ENCODE results near the gene NASP.

Gene NASP, protein sequence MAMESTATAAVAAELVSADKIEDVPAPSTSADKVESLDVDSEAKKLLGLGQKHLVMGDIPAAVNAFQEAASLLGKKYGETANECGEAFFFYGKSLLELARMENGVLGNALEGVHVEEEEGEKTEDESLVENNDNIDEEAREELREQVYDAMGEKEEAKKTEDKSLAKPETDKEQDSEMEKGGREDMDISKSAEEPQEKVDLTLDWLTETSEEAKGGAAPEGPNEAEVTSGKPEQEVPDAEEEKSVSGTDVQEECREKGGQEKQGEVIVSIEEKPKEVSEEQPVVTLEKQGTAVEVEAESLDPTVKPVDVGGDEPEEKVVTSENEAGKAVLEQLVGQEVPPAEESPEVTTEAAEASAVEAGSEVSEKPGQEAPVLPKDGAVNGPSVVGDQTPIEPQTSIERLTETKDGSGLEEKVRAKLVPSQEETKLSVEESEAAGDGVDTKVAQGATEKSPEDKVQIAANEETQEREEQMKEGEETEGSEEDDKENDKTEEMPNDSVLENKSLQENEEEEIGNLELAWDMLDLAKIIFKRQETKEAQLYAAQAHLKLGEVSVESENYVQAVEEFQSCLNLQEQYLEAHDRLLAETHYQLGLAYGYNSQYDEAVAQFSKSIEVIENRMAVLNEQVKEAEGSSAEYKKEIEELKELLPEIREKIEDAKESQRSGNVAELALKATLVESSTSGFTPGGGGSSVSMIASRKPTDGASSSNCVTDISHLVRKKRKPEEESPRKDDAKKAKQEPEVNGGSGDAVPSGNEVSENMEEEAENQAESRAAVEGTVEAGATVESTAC

DNA sequence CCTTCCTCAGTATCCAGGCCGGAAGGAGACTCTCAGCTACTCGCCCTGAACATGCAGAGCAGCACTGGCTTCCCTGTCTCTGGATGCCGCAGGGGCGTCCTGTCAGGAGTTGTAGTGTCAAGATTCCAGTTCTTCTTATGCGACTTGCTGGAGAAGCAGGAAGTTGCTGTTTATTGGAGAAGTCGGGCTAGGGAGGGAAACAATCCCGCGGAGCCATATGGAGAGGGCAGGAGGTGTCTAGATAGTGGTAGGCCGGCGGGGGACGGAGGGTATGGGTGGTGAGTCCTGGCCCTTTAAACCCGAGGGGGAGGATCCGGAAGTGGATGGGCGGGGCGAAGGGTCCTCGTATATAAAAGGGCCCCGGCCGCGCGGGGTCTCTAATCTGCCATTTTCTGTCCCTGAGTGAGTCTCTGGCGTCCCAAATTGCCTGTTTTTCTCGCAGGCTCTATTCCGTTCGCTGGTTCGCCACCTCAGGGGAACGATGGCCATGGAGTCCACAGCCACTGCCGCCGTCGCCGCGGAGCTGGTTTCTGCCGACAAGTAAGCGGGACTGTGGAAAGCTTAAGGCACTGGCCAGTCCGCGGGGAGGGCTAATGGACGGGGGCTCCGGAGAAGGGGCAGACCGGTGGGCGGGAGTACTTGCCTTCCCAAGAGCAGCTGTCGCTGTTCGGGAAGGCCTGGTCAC lies at the start of gene NASP:
TSS of gene NASP (plus strand) at position 376 of the 685 bp plus-strand sequence. CDS start at position 482, 106 bp downstream.
- DNase-seq, result peak; percentile 83 to 98 (median 91)
- intact Hi-C loops (cut with DNase I), result loop anchor here (1.0 kb wide), 1 partner anchor 102 kb away; the partner anchor contains the start of gene GPBP1L1

DNA sequence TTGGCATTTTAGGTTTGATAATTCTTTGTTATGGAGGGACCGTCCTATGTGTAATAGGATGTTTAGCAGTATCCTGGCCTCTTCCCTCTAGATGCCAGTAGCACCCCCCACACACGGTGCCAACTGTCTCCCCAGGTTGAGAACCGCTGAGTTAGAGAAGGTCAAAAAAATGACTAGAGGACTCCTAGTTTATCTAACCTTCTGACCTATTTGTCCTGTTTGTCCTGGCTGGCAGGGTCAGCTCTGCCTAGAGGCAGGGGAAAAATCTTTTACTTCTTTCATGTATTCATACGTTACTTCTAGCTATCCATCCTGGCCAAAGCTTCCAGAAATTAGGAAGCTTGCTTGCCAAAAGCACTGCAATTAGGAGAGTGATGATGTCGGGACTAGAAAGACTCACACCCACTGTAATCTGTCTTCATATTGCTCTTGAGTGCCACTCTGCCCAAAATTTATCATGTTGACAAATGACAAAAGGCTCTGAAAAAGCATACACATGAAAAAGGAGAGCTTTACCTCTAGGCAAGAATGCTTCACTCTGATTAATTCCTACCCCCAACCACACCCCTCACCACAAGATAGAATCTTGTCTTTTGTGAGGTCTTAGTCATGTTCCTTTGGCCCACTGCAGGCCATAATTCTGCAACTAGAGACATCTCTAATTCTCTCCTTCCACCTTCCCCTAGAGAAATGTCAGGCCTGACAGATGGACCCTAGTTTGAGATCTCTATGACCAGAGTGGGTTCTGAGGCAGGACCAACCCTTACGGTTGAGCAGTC lies 47.7 kb upstream of the NASP start:
- DNase-seq, result no peak
- intact Hi-C loops (cut with DNase I), result no loop called here

- DNase-seq, result no peak
Measured at GRCh38 chr1:45536886-45537285, 47.0 kb upstream of the NASP start.

GRCh38 chr1:45541193-45541592 lies 42.6 kb upstream of the NASP start:
- no peak for DNase-seq
- intact Hi-C loops (cut with DNase I), result no loop called here

More at GRCh38 chr1:45536886-45537285, 47.0 kb upstream of the NASP start:
- intact Hi-C loops (cut with DNase I), result no loop called here

DNA sequence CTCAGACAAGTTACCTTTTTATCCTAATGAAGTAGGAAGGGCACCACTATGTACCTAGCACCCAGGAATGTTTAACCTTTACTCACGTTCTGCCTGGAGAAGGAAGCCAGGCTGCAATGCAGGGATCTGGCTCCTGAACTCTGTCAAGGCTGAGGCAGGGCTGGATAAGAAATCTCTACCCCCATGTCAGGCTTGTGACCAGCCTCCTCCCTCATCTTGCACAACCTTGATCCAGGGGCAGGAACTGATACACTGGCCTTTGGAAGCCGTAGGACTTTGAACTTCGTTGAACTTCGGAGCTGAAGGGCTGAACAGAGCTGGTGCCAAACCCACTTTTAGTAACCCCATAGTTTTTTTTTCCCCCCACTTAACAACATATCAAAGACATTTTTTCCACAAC lies 41.2 kb upstream of the NASP start:
- DNase-seq, result peak in 1 of 10 donors; percentile 12

GRCh38 chr1:45543581-45544417 lies 40.0 kb upstream of the NASP start:
- peak in 6 of 10 donors; percentile 15 to 87 (median 31) for DNase-seq
- intact Hi-C loops (cut with DNase I), result no loop called here

More for the DNA sequence above, 41.2 kb upstream of the NASP start:
- intact Hi-C loops (cut with DNase I), result no loop called here

- intact Hi-C loops (cut with DNase I), result no loop called here
- DNase-seq, result no peak
Measured at GRCh38 chr1:45544530-45544929, 39.3 kb upstream of the NASP start.

- peak in 2 of 10 donors; percentile 9 to 38 for DNase-seq
Measured at GRCh38 chr1:45545019-45545493, 38.8 kb upstream of the NASP start.

GRCh38 chr1:45545553-45546310 lies 38.1 kb upstream of the NASP start:
- no peak for DNase-seq
- intact Hi-C loops (cut with DNase I), result no loop called here

More at GRCh38 chr1:45545019-45545493, 38.8 kb upstream of the NASP start:
- intact Hi-C loops (cut with DNase I), result no loop called here

DNA sequence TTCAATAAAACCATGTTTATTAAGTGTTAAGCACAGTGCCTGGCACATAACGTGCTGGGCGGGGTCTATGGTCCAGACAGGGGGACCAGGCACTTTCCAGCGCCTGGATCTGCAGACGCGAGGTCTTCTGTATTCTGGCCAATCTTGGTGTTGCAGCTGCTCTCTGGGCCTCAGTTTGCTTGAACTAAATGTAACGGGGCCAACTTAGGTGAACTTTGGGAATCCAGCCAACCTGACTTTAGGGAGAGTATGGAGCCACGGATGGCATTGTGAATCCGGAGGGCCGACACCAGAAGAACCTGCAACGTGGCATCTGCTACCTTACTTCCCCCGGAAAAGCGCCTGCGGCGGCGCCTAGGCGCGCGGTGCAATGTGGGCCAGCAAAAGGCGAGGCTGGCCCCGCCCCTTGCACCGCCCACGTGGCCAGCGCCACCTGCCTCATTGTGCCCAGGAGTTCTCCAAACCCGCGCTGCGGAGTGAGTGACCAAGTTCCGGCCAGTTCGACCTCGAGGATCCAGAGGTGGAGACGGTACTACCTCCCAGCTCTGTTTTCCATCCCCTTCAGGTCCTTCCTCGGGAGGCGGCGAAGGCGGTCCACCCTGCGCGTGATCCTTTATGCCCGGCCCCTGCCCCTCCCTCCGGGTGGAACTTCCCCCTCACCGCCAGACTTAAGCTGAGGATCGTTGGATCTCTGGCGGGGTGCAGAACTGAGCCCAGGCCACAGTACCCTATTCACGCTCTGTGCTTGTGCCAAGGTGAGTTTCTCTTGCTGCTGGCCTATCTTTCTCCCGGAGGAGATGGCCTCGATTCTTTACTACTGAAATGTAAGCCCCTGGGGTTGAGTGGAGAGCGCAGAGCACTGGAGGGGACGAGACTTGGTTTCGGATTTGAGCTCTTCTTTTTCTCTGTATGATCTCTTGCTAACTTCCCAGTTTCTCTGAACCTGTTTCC lies 33.2 kb upstream of the NASP start, which contains the start of gene AKR1A1:
TSS of gene AKR1A1 (plus strand) at position 426 of the 951 bp plus-strand sequence. CDS start 10,969 bp downstream, outside the sequence.
- intact Hi-C loops (cut with DNase I), result loop anchor here (2.0 kb wide), 2 partner anchors 30 to 52 kb away; partner anchors contain the start of gene PRDX1
- peak; percentile 77 to 98 (median 86) for DNase-seq

DNA sequence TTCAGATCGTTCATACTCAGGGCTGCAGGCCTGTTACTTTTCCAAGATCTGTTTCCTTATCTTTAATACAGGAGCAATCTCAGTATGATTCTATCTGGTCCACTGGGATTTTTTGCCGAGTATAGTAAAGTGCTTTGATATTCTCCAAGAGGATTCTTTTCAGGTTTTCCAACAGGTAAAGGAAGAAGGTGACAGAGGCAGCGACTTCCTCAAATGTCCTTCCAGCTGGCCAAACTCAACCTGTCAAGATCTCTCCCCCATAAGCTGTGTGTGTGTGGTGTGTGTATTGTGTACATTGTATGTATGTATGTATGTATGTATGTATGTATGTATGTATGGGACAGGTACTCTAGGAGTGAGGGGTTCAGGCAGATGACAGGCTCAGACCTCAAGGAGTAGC lies 32.2 kb upstream of the NASP start:
- intact Hi-C loops (cut with DNase I), result loop anchor here (2.0 kb wide), 2 partner anchors 31 to 53 kb away; partner anchors contain the start of gene PRDX1
- DNase-seq, result no peak

DNA sequence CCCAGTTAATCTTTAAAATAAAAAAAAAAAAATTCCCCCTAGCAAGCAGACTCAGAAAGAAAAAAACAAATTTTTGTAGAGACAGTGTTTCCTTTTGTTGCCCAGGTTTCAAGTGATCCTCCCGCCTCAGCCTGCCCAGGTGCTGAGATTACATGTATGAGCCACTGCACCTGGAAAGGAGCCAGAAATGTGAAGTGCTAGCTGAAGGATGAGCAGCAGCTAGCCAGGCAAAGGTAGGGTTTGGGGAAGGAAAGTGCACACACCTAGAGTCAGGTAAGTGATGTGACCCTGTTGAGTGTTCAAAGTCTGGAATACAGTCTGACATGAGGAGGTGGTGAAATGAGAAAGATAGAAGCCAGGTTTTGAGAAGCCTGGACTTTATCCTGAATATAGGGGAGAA lies 31.5 kb upstream of the NASP start:
- DNase-seq, result peak in 1 of 10 donors; percentile 1
- intact Hi-C loops (cut with DNase I), result no loop called here

DNA sequence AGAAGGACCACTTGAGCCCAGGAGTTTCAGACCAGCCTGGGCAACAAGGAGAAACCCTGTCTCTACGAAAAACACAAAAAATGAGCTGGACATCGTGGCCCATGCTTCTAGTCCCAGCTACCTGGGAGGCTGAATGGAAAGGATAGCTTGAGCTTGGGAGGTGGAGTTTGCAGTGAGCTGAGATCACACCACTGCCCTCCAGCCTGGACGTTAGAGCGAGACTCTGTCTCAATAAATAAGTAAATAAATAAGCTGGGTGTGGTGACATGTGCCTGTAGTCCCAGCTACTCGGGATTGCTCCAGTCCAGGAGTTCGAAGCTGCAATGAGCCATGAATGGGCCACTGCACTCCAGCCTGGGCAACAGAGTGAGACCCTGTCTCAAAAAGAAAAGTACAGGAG lies 29.6 kb upstream of the NASP start:
- intact Hi-C loops (cut with DNase I), result no loop called here
- DNase-seq, result no peak

DNA sequence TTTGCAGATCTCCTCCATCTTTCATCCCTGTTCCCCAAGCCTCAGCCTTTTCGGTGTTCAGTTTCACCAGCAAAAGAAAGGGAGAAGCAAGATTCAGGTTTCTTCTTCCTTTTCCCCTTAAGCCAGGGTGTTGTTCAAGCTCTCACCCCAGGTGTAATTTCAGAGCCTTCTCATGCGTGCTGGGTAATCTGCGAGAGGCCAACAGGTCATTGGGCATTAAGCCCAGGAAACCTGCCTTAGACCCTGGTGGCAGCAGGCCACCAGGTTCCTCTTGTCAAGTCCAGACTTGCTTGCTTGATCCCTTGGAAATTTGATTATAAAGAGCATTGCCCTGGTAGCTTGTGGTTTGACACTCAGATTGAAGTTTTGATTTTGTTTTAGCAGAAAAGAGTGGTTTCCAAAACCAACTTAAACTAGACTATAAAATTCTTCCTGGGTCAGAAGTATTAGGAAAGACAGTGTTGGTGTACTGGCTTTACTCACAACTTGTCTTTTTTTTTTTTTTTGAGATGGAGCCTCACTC lies 26.4 kb upstream of the NASP start:
- intact Hi-C loops (cut with DNase I), result no loop called here
- no peak for DNase-seq

- peak in 1 of 10 donors; percentile 38 for DNase-seq
- intact Hi-C loops (cut with DNase I), result no loop called here
Measured at GRCh38 chr1:45563843-45564242, 20.0 kb upstream of the NASP start.

GRCh38 chr1:45566722-45567121 lies 17.1 kb upstream of the NASP start:
- peak in 2 of 10 donors; percentile 74 to 78 for DNase-seq
- intact Hi-C loops (cut with DNase I), result no loop called here

All from posterior cingulate gyrus (tissue), 11 donors.